ENCODE measurements around the gene DSN1.

DNA sequence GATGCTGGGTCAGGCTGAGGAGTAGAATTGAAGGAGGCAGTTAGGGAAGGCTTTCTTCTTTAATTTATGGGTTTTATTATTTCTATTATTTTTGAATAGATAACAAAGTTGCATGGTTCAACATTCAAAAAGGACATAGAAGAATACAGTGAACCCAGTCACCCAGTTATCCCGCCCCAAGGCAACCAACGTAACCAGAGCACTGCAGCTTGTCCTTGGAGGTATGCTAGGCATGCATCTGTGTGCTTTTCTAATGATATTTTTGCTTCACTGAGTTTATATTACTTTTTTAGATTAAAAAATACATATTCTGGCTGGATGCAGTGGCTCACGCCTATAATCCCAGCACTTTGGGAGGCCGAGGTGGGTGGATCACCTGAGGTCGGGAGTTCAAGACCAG lies 47.4 kb upstream of the DSN1 start:
- TF ChIP-seq POLR2A (IDR thresholded peaks at IDR 0.05) (no peak), POLR2AphosphoS5 (IDR thresholded peaks at IDR 0.05) (no peak)
- TF ChIP-seq, protein P1, sequence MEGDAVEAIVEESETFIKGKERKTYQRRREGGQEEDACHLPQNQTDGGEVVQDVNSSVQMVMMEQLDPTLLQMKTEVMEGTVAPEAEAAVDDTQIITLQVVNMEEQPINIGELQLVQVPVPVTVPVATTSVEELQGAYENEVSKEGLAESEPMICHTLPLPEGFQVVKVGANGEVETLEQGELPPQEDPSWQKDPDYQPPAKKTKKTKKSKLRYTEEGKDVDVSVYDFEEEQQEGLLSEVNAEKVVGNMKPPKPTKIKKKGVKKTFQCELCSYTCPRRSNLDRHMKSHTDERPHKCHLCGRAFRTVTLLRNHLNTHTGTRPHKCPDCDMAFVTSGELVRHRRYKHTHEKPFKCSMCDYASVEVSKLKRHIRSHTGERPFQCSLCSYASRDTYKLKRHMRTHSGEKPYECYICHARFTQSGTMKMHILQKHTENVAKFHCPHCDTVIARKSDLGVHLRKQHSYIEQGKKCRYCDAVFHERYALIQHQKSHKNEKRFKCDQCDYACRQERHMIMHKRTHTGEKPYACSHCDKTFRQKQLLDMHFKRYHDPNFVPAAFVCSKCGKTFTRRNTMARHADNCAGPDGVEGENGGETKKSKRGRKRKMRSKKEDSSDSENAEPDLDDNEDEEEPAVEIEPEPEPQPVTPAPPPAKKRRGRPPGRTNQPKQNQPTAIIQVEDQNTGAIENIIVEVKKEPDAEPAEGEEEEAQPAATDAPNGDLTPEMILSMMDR (IDR thresholded peaks at IDR 0.05): no peak
